Measurements from ENCODE around the gene APBB3. TPM values are rescaled to one million over a fixed set of nuclear protein-coding genes. Genes with fewer than 3 reads are reported as not detected.

APBB3 gene
- total RNA-seq, 1 experiment from 2014 or later = 22.7 TPM

DNA sequence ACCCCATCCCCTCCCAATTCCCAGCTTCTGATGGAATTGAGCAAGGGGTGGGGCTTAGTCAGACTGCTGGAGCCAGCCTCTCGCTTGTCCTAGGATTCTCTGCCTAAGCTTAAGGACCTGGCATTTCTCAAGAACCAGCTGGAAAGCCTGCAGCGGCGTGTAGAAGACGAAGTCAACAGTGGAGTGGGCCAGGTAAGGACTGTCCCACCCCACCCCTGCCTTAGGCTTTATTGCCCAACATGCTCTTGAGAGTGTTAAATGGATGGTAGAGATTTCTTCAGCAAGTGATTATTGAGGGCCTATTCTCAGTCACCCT lies 1.3 kb upstream of the APBB3 start:
- H3K36me3 Mint-ChIP-seq (ENCODE audit: insufficient read depth, unreplicated experiment) = peaks cover 24% of the 10 kb centered on the region
- peak overlapping the region; percentile 95 for H3K27ac Mint-ChIP-seq (ENCODE audit: low read depth, unreplicated experiment)
- H3K4me1 Mint-ChIP-seq (ENCODE audit: insufficient read depth, unreplicated experiment) = peaks cover 22% of the 10 kb centered on the region
- peak; percentile 70 for DNase-seq (ENCODE audit: unreplicated experiment)
- no TSS peak for BruUV-seq (replicated peaks)
- H3K27me3 Mint-ChIP-seq (ENCODE audit: insufficient read depth, unreplicated experiment) = no peaks in the 10 kb centered on the region
- TF ChIP-seq CTCF (IDR thresholded peaks at IDR 0.05; ENCODE audit: unreplicated experiment) = no peak
- ChIA-PET POLR2A (interaction anchor here (0.5 to 12.0 kb wide), 38 partner anchors 8 to 1248 kb away, joined by 3 to 188 read pairs (median 5); partner anchors contain the start of genes ANKHD1, CD14, EIF4EBP3 and HARS1), CTCF (interaction anchor here (0.7 to 4.3 kb wide), 17 partner anchors 9 to 214 kb away, joined by 3 to 28 read pairs (median 4); partner anchors contain the start of genes EIF4EBP3, SRA1 and TMCO6)
- intact Hi-C loops (cut with micrococcal nuclease) = no loop called here
- peak overlapping the region; percentile 84 for H3K4me3 Mint-ChIP-seq (ENCODE audit: unreplicated experiment)
- H3K9me3 Mint-ChIP-seq (ENCODE audit: unreplicated experiment) = no peaks in the 10 kb centered on the region

DNA sequence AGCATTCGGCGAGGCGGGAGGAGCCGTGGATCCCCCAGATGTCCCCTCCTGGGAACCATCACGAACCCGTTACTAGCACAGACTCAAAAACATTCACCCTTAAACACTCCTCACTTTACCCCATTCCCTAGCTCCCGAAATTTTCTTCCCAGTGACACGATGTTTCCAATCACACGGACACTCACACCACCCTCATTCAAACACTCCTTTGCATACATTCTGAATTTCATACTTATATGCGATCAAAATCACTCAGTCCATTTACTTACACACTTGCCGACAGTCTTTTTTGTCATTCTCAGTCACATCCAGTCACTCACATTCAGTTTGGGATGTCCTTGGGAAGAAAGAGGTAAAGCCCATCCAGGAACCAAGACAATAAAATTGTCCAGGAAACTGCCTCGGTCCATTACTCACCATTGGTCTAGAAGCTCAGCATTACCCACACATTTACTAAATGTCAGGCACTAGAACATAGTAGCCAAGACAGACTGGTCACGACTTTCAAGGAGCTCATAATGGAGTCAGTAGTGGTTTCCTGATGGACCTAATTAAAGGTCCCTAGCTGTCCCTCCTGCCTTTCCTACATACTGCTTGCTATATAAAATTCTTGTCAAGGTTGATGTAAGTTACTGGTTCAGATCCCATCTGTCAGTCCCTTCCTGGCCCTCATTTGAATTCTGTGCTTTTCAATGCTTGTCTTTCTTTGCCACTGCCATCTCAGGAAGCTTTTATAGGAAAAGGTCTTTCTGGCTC lies 804 bp upstream of the APBB3 start:
- peak overlapping the region; percentile 95 for H3K27ac Mint-ChIP-seq (ENCODE audit: low read depth, unreplicated experiment)

DNA sequence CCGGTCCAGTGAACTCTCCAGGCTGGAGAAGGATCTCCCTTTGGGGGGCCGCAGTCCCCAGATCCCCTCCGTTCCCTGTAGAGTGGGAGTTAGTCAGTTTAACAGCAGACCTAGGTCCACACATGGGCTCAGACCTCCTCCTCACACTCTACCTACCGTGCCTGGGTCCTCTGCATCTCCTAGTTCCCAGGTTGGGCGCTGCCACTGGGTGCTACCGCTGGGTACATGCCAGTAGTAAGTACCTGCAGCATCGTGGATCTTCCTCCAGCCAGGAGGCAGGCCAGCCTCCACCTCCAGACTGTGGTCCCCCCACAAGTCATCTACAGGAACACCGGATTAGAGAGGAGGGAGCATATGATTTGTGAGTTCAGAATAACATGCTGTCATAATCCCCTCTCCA lies 802 bp downstream of the APBB3 start:
- Mint-ChIP-seq H3K9me3 (ENCODE audit: unreplicated experiment) (no peaks in the 10 kb centered on the region), H3K36me3 (ENCODE audit: insufficient read depth, unreplicated experiment) (peaks cover 21% of the 10 kb centered on the region), H3K4me1 (ENCODE audit: insufficient read depth, unreplicated experiment) (peaks cover 22% of the 10 kb centered on the region), H3K27me3 (ENCODE audit: insufficient read depth, unreplicated experiment) (no peaks in the 10 kb centered on the region), H3K4me3 (ENCODE audit: unreplicated experiment) (peak overlapping the region; percentile 84), H3K27ac (ENCODE audit: low read depth, unreplicated experiment) (peak overlapping the region; percentile 95)
- DNase-seq (ENCODE audit: unreplicated experiment) = no peak
- CTCF ChIA-PET = interaction anchor here (0.7 to 4.3 kb wide), 4 partner anchors 15 to 212 kb away, joined by 3 to 28 read pairs (median 12); partner anchors contain the start of gene TMCO6
- no peak for TF ChIP-seq CTCF (IDR thresholded peaks at IDR 0.05; ENCODE audit: unreplicated experiment)
- POLR2A ChIA-PET = interaction anchor here (0.7 to 12.0 kb wide), 12 partner anchors 8 to 162 kb away, joined by 3 to 188 read pairs (median 26); partner anchors contain the start of genes ANKHD1, CD14, EIF4EBP3 and HARS1
- TSS peak; percentile 44 for BruUV-seq (replicated peaks)
- intact Hi-C loops (cut with micrococcal nuclease) = no loop called here

More for the DNA sequence above, 804 bp upstream of the APBB3 start:
- no peaks in the 10 kb centered on the region for H3K9me3 Mint-ChIP-seq (ENCODE audit: unreplicated experiment)
- peaks cover 24% of the 10 kb centered on the region for H3K36me3 Mint-ChIP-seq (ENCODE audit: insufficient read depth, unreplicated experiment)
- no peak for TF ChIP-seq CTCF (IDR thresholded peaks at IDR 0.05; ENCODE audit: unreplicated experiment)
- TSS peak; percentile 64 for BruUV-seq (replicated peaks)
- peak overlapping the region; percentile 84 for H3K4me3 Mint-ChIP-seq (ENCODE audit: unreplicated experiment)
- ChIA-PET POLR2A (interaction anchor here (0.5 to 12.0 kb wide), 39 partner anchors 8 to 1248 kb away, joined by 3 to 188 read pairs (median 5); partner anchors contain the start of genes ANKHD1, CD14, EIF4EBP3 and HARS1), CTCF (interaction anchor here (0.7 to 4.3 kb wide), 14 partner anchors 9 to 214 kb away, joined by 3 to 28 read pairs (median 5); partner anchors contain the start of genes EIF4EBP3 and TMCO6)
- H3K4me1 Mint-ChIP-seq (ENCODE audit: insufficient read depth, unreplicated experiment) = peaks cover 22% of the 10 kb centered on the region
- no peaks in the 10 kb centered on the region for H3K27me3 Mint-ChIP-seq (ENCODE audit: insufficient read depth, unreplicated experiment)
- no peak for DNase-seq (ENCODE audit: unreplicated experiment)
- intact Hi-C loops (cut with micrococcal nuclease) = no loop called here
